ENCODE measurements around the gene RBFOX1.

RBFOX1 gene

GRCh38 chr16:7526736-7527135 lies 194.1 kb downstream of the RBFOX1 start:
- H2AFZ ChIP-seq (ENCODE audit: low read length) = no peak overlapping the region
- H3K9ac ChIP-seq (ENCODE audit: low read depth, low read length, poor library complexity, severe bottlenecking) = no peak overlapping the region
- no peaks in the 10 kb centered on the region for H3K27me3 ChIP-seq (ENCODE audit: insufficient read depth, low read length, poor library complexity, severe bottlenecking)
- no peaks in the 10 kb centered on the region for H3F3A ChIP-seq (ENCODE audit: low read depth)
- H3K36me3 ChIP-seq (ENCODE audit: insufficient read depth, low read length) = no peaks in the 10 kb centered on the region
- no peak for TF ChIP-seq EZH2phosphoT487 (IDR thresholded peaks at IDR 0.05; ENCODE audit: borderline replicate concordance)
- TF ChIP-seq, protein P1, sequence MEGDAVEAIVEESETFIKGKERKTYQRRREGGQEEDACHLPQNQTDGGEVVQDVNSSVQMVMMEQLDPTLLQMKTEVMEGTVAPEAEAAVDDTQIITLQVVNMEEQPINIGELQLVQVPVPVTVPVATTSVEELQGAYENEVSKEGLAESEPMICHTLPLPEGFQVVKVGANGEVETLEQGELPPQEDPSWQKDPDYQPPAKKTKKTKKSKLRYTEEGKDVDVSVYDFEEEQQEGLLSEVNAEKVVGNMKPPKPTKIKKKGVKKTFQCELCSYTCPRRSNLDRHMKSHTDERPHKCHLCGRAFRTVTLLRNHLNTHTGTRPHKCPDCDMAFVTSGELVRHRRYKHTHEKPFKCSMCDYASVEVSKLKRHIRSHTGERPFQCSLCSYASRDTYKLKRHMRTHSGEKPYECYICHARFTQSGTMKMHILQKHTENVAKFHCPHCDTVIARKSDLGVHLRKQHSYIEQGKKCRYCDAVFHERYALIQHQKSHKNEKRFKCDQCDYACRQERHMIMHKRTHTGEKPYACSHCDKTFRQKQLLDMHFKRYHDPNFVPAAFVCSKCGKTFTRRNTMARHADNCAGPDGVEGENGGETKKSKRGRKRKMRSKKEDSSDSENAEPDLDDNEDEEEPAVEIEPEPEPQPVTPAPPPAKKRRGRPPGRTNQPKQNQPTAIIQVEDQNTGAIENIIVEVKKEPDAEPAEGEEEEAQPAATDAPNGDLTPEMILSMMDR (conservative IDR thresholded peaks at IDR 0.05; ENCODE audit: low read length) = no peak
- no peaks in the 10 kb centered on the region for H3K9me3 ChIP-seq (ENCODE audit: insufficient read depth, low read depth, low read length)
- no peak overlapping the region for H3K4me3 ChIP-seq (ENCODE audit: low read length, poor library complexity, severe bottlenecking)
- no peaks in the 10 kb centered on the region for H3K79me2 ChIP-seq (ENCODE audit: insufficient read depth, low read length)
- no peak overlapping the region for H3K4me2 ChIP-seq (ENCODE audit: low read depth, low read length, poor library complexity, severe bottlenecking)
- no peaks in the 10 kb centered on the region for H3K9me2 ChIP-seq (replicated peaks; ENCODE audit: low read depth, low read length)
- H3K4me1 ChIP-seq (ENCODE audit: insufficient read depth, low read length, poor library complexity, severe bottlenecking) = no peaks in the 10 kb centered on the region
- no peaks in the 10 kb centered on the region for H4K20me1 ChIP-seq (ENCODE audit: insufficient read depth, low read length, poor library complexity, severe bottlenecking)

DNA sequence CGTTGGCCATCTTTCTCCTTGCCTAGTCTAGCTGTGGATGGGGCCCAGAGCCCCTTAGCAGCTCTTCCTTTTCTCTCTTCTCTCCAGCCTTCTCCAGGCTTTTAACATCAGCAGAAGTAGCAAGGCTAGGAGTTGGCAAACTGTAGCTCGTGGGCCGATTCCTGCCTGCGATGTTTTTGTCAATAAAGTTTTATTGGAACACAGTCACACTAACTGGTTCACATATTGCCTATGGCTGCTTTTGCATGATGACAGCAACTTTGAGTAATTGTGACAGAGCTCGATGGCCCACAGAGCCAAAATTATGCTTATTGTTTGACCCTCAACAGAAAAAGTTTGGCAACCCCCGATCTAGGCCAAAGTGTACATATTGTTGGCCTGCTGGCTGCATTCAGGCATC lies 199.9 kb downstream of the RBFOX1 start:
- H3K4me1 ChIP-seq (ENCODE audit: insufficient read depth, low read length, poor library complexity, severe bottlenecking) = no peaks in the 10 kb centered on the region
- H3K27me3 ChIP-seq (ENCODE audit: insufficient read depth, low read length, poor library complexity, severe bottlenecking) = no peaks in the 10 kb centered on the region
- H3K9me2 ChIP-seq (replicated peaks; ENCODE audit: low read depth, low read length) = no peaks in the 10 kb centered on the region
- H3K4me2 ChIP-seq (ENCODE audit: low read depth, low read length, poor library complexity, severe bottlenecking) = no peak overlapping the region
- H4K20me1 ChIP-seq (ENCODE audit: insufficient read depth, low read length, poor library complexity, severe bottlenecking) = no peaks in the 10 kb centered on the region
- H3K79me2 ChIP-seq (ENCODE audit: insufficient read depth, low read length) = no peaks in the 10 kb centered on the region
- H3F3A ChIP-seq (ENCODE audit: low read depth) = no peaks in the 10 kb centered on the region
- no peak for TF ChIP-seq EZH2phosphoT487 (IDR thresholded peaks at IDR 0.05; ENCODE audit: borderline replicate concordance)
- TF ChIP-seq, protein P1 (conservative IDR thresholded peaks at IDR 0.05; ENCODE audit: low read length) = no peak
- H3K9me3 ChIP-seq (ENCODE audit: insufficient read depth, low read depth, low read length) = no peaks in the 10 kb centered on the region
- no peak overlapping the region for H2AFZ ChIP-seq (ENCODE audit: low read length)
- H3K36me3 ChIP-seq (ENCODE audit: insufficient read depth, low read length) = no peaks in the 10 kb centered on the region
- H3K9ac ChIP-seq (ENCODE audit: low read depth, low read length, poor library complexity, severe bottlenecking) = no peak overlapping the region
- no peak overlapping the region for H3K4me3 ChIP-seq (ENCODE audit: low read length, poor library complexity, severe bottlenecking)

DNA sequence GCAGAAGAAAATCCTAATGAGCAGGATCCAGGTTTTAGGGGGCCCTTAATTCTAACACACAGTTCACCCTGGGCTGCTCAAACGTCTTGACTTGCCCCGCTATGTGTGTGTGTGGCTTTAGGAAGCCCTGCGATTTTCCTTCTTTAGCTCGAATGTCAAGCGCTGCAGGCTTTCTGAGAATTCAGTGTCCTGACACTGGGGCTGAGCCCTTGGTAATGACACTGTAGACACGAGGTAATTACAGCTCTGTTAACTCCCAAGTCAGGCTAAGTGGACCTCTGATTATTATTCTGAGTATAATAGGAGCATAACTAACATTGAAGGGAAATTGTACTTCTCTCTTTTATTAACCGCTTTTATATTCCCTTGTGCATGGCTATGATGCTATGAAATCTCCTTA lies 202.1 kb downstream of the RBFOX1 start:
- H3F3A ChIP-seq (ENCODE audit: low read depth) = no peaks in the 10 kb centered on the region

More for the DNA sequence above, 202.1 kb downstream of the RBFOX1 start:
- no peak overlapping the region for H3K4me3 ChIP-seq (ENCODE audit: low read length, poor library complexity, severe bottlenecking)
- H3K4me1 ChIP-seq (ENCODE audit: insufficient read depth, low read length, poor library complexity, severe bottlenecking) = no peaks in the 10 kb centered on the region
- no peak overlapping the region for H3K9ac ChIP-seq (ENCODE audit: low read depth, low read length, poor library complexity, severe bottlenecking)
- no peak overlapping the region for H3K4me2 ChIP-seq (ENCODE audit: low read depth, low read length, poor library complexity, severe bottlenecking)
- H4K20me1 ChIP-seq (ENCODE audit: insufficient read depth, low read length, poor library complexity, severe bottlenecking) = no peaks in the 10 kb centered on the region
- H3K9me2 ChIP-seq (replicated peaks; ENCODE audit: low read depth, low read length) = no peaks in the 10 kb centered on the region
- no peaks in the 10 kb centered on the region for H3K79me2 ChIP-seq (ENCODE audit: insufficient read depth, low read length)
- H2AFZ ChIP-seq (ENCODE audit: low read length) = no peak overlapping the region
- no peaks in the 10 kb centered on the region for H3K9me3 ChIP-seq (ENCODE audit: insufficient read depth, low read depth, low read length)
- no peak for TF ChIP-seq EZH2phosphoT487 (IDR thresholded peaks at IDR 0.05; ENCODE audit: borderline replicate concordance)
- TF ChIP-seq, protein P1 (conservative IDR thresholded peaks at IDR 0.05; ENCODE audit: low read length) = no peak
- no peaks in the 10 kb centered on the region for H3K36me3 ChIP-seq (ENCODE audit: insufficient read depth, low read length)
- no peaks in the 10 kb centered on the region for H3K27me3 ChIP-seq (ENCODE audit: insufficient read depth, low read length, poor library complexity, severe bottlenecking)
